Stimulated activated naive CD8-positive, alpha-beta T cell treated with anti-CD3 and anti-CD28 coated beads, Interleukin-15, Interleukin-2, amounts not matched to agents 100 ng/mL and 50 ng/mL, for 24 hours (primary cell): Measurements from ENCODE around the gene SEC61B.
"Not testable (repeated sequence)": the region's sequence is repeated elsewhere in the genome, so short reads cannot be mapped to it uniquely, and the experiment has no call there.

Experiments used
- H3K27ac Mint-ChIP-seq: one replicate; pipeline ENCODE4 v1.8.0; 2021; ENCODE audit warnings: mild to moderate bottlenecking, mixed read lengths
- H3K27me3 Mint-ChIP-seq: one replicate; pipeline ENCODE4 v1.8.0; 2021; ENCODE audit warnings: mixed read lengths
- H3K36me3 Mint-ChIP-seq: one replicate; pipeline ENCODE4 v1.8.0; 2021; ENCODE audit warnings: low read depth, mixed read lengths
- H3K4me1 Mint-ChIP-seq: one replicate; pipeline ENCODE4 v1.8.0; 2021; ENCODE audit warnings: low read depth, mixed read lengths
- H3K4me3 Mint-ChIP-seq: one replicate; pipeline ENCODE4 v1.8.0; 2021; ENCODE audit warnings: mild to moderate bottlenecking, mixed read lengths
- H3K9me3 Mint-ChIP-seq: one replicate; pipeline ENCODE4 v1.8.0; 2021; ENCODE audit warnings: mixed read lengths

SEC61B gene

DNA sequence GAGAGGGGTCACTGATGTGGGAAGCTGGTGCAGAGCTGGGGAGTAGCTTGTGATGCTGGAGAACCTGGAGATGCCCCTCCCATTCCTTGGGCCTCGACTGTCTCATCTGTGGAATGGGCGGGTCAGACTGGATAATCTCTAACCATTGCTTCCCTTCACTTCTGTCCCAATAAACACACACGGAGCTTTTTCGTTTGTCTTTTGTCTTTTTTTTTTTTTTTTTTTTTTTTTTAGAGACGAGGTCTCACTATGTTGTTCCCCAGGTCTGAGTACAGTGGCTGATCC lies 36.8 kb upstream of the SEC61B start:
- Mint-ChIP-seq H3K27me3 (no peaks in the 10 kb centered on the region), H3K4me3 (no peak overlapping the region), H3K4me1 (peaks cover 60% of the 10 kb centered on the region), H3K27ac (no peak overlapping the region), H3K36me3 (no peaks in the 10 kb centered on the region), H3K9me3 (no peaks in the 10 kb centered on the region)

DNA sequence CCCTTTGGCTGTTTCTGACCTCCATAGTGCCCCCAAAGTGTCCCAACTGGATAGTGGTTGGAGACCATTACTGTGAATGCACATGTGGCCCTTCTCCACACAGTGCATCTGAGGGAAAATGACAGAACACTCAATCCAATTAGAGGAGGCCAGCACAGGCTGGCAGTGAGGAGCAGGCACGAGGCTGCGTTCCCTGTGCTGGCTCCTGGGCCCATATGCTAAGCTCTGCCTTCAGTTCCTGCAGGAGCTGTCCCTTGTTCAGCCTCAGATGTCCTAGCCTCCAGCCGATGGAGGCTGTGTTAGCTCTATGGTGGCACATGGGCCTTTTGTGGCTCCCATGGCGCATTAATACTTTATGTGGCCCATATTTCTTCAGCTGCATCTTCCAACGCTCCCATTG lies 36.1 kb upstream of the SEC61B start:
- Mint-ChIP-seq H3K27ac (no peak overlapping the region), H3K36me3 (no peaks in the 10 kb centered on the region), H3K9me3 (no peaks in the 10 kb centered on the region), H3K4me3 (no peak overlapping the region), H3K4me1 (peaks cover 54% of the 10 kb centered on the region), H3K27me3 (peaks cover under 1% of the 10 kb centered on the region)

DNA sequence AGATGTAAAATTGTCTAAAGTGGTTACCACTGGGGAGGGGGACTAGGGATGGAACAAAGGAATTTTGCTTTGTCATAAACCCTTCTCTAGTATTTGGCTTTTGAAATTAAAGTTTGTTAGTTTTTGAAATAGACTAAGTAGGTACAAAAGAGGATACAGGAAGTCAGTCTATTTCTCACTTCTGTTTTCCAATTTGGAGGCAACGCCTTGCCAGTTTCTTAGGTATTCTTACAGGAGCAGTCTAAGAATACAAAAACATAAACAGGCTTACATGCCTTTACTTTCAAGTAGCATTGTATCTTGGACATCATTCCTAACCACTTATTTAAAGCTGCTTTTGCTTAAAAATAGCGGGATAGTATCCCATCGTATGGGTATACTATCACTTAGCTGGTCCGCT lies 34.8 kb upstream of the SEC61B start:
- H3K27ac Mint-ChIP-seq, result no peak overlapping the region
- peaks cover 5% of the 10 kb centered on the region for H3K27me3 Mint-ChIP-seq
- no peaks in the 10 kb centered on the region for H3K9me3 Mint-ChIP-seq
- no peaks in the 10 kb centered on the region for H3K36me3 Mint-ChIP-seq
- peaks cover 40% of the 10 kb centered on the region for H3K4me1 Mint-ChIP-seq
- H3K4me3 Mint-ChIP-seq, result no peak overlapping the region

DNA sequence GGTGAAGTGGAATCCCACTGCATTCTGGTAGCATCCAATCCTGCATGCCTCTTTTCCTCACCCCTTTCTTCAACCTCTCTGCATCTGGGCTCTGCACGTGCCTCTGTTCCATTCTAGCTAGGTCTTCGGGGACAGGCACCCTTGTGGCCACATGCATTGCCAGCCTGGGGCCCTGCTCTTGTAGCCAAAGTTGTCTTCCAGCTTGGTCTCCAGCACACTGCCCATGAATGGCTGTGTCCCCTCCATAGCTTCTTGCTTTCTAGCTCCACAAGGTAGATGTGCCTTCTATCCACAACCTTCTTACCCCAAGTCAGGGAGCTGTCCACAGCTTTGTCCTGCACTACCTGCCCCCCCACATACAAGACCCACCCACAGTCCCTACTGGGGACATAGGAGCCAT lies 32.9 kb upstream of the SEC61B start:
- H3K27ac Mint-ChIP-seq, result no peak overlapping the region
- H3K4me3 Mint-ChIP-seq, result no peak overlapping the region
- H3K27me3 Mint-ChIP-seq, result peaks cover 11% of the 10 kb centered on the region
- peaks cover 30% of the 10 kb centered on the region for H3K4me1 Mint-ChIP-seq
- no peaks in the 10 kb centered on the region for H3K36me3 Mint-ChIP-seq
- no peaks in the 10 kb centered on the region for H3K9me3 Mint-ChIP-seq

DNA sequence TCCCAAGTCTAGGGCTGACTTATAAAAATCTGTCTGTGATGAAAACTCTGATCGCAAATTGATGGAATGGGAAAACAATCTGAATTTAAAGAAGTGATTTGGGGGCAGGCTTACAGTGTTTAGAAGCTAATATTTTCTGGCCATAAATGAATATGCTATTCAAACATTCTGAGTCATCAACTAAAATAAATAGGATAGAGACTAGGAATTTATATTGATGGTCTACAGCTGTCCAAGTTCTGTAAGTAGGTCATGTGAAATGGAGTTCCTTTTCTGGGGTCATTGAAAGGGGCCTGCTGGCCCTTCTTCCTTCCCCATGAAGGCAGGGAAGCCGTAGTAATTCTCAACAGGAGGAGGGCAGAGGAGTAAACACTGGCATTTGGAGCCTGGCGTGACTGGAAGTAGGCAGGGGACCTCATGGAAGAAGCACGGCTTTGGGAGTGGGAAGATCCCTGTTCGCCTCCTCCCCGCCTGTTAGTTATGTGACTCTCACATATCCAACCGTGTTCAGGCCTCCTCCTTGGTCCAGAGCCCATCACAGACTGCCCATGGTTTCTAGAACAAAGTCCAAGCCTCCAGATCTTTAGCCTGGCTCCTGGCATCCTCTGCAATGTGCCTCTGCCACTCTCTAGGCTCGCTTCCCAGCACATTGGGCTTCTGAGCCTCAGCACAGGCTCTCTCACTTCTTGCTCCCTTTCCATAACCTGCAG lies 32.0 kb upstream of the SEC61B start:
- H3K4me3 Mint-ChIP-seq, result no peak overlapping the region
- H3K9me3 Mint-ChIP-seq, result no peaks in the 10 kb centered on the region
- H3K4me1 Mint-ChIP-seq, result peaks cover 21% of the 10 kb centered on the region
- H3K36me3 Mint-ChIP-seq, result no peaks in the 10 kb centered on the region
- no peak overlapping the region for H3K27ac Mint-ChIP-seq
- peaks cover 11% of the 10 kb centered on the region for H3K27me3 Mint-ChIP-seq

DNA sequence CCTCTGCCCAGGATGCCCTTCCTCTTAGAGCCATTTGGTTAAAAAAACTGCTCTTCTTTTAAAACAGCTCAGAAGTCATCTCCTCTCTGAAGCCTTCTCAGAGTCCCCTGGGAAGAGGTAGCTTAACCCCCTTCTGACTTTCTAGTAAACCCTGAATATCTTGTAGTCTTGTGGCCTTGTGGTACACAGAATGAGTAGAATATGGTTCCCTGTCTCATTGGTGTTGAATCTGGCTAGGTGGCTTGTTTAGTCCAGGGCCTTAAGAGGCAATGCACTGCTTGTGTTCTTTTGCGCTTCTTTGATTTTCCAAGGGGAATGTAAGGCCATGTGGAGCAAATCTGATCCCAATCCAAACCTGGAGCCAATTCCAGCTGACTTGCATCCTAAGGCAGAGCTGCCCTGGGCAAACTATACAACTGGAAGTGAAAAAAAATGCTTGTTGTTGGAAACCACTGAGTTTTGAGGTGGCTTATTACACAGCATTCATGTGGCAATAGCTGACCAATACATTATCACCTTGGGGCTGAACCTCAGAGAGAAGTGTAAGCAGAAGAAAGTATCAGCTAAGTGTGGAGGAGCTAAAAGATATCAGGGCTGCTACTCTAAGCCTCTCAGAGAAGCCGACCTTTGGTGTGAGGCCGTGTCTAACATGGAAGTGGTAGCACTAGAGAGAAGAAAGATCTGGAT lies 31.3 kb upstream of the SEC61B start:
- Mint-ChIP-seq H3K9me3 (no peaks in the 10 kb centered on the region), H3K4me3 (no peak overlapping the region), H3K27me3 (peaks cover 11% of the 10 kb centered on the region), H3K4me1 (peaks cover 16% of the 10 kb centered on the region), H3K36me3 (no peaks in the 10 kb centered on the region), H3K27ac (no peak overlapping the region)

DNA sequence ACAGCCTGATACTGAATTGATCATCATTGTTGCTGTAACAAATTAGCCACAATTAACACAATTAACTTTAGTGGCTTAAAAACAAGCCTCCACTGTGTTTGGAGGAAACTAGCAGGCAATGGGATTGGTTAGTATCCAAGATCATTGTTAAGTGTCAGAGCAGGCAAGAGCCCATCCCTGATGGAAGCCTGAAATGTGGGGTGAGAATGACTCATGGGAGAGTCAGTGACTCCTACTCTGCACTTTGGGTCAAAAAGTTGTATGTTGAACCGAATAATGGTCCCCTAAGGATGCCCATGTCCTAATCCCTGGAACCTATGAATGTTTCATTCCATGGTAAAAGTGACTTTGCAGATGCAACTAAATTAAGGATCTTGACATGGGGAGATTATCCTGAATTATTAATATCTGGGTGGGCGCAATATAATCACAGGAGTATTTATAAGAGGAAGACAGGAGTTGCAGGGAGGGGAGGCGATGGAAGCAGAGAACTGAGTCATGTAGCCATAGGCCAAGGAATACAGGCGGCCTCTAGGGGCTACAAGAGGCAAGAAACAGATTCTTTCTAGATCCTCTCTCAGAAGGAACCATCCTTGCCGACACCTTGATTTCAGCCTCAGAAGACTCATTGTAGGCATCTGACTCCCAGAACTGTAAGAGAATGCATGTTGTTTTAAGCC lies 29.2 kb upstream of the SEC61B start:
- no peak overlapping the region for H3K4me3 Mint-ChIP-seq
- no peaks in the 10 kb centered on the region for H3K36me3 Mint-ChIP-seq
- H3K27ac Mint-ChIP-seq, result no peak overlapping the region
- H3K27me3 Mint-ChIP-seq, result peaks cover 11% of the 10 kb centered on the region
- H3K9me3 Mint-ChIP-seq, result no peaks in the 10 kb centered on the region
- peaks cover 10% of the 10 kb centered on the region for H3K4me1 Mint-ChIP-seq

DNA sequence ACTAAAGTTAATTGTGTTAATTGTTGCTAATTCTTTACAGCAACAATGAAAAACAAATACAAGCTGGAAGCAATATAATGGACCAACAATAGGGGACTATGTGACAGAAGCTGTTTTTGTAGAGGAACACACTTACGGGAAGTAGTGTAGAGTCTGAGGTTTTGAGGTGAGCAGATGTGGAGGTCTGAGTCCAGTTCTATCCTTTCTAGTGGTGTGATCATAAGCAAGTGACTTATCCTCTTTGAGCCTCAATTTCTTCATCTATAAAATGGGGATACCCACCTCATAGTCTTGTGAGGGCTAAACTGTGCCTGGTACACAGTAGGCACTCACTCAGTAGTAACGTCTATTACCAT lies 28.6 kb upstream of the SEC61B start:
- Mint-ChIP-seq H3K9me3 (no peaks in the 10 kb centered on the region), H3K27ac (no peak overlapping the region), H3K4me1 (peaks cover 9% of the 10 kb centered on the region), H3K4me3 (no peak overlapping the region), H3K27me3 (peaks cover 11% of the 10 kb centered on the region), H3K36me3 (no peaks in the 10 kb centered on the region)

DNA sequence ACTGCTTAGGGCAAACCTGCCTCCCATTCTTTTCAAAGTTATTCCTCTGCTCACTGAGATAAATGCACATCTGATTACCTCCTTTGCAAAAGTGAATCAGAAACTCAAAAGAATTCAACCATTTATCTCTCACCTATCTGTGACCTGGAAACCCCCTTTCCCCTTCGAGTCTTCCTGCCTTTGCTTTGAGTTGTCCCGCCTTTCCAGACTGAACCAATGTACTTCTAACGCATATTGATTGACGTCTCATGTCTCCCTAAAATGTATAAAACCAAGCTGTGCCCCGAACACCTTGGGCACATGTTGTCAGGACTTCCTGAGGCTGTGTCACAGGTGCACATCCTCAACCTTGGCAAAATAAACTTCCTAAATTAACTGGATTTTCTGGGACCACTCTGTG lies 25.6 kb upstream of the SEC61B start:
- not testable (repeated sequence) for H3K4me3 Mint-ChIP-seq, H3K27ac Mint-ChIP-seq, H3K4me1 Mint-ChIP-seq, H3K27me3 Mint-ChIP-seq, H3K9me3 Mint-ChIP-seq, H3K36me3 Mint-ChIP-seq

DNA sequence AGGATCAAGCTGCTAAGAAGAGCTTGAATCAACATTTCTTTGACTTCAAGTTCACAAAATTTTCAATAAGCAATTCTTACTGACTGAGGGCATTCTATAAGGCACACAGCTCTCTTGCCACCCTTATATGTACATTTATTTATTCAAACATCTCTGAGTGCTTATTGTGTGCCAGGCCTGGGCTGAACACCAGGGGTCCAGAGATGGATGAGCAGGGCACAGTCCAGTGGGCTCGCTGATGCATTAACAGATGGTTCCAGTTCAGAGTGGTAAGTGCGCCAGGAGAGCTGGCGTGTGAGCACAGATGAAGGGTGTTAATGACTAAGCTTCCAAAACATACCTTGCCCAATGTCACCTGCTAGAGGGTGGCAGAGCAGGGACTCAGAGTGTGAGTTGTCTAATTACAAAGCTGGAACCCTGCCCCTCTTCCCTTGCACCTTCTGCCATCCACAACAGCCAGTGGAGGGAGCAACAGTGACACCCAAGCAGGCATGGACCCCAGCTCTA lies 24.9 kb upstream of the SEC61B start:
- Mint-ChIP-seq H3K27ac (no peak overlapping the region), H3K4me1 (peaks cover 9% of the 10 kb centered on the region), H3K36me3 (no peaks in the 10 kb centered on the region), H3K27me3 (peaks cover 7% of the 10 kb centered on the region), H3K9me3 (no peaks in the 10 kb centered on the region), H3K4me3 (no peak overlapping the region)

DNA sequence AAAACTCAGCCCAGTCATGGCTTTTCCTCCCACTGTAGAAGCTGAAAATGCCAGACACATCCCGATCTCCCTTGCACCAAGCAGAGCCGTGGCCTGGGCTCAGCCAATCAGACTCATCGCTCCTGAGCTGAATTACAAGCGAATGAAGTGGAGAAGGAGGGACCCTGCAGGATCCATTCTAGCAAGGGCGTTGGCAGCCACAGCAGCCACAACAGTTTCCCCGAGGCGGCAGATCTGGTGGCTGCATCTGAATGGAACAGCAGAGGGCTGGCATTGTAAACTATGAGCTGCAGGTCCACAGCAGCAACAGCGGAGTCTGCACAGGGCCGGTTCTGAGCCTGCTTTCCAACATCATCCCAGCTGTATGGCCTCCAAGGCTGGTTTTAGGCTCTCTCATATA lies 24.1 kb upstream of the SEC61B start:
- Mint-ChIP-seq H3K27me3 (peaks cover 2% of the 10 kb centered on the region), H3K9me3 (no peaks in the 10 kb centered on the region), H3K27ac (no peak overlapping the region), H3K4me3 (no peak overlapping the region), H3K4me1 (peaks cover 7% of the 10 kb centered on the region), H3K36me3 (no peaks in the 10 kb centered on the region)

DNA sequence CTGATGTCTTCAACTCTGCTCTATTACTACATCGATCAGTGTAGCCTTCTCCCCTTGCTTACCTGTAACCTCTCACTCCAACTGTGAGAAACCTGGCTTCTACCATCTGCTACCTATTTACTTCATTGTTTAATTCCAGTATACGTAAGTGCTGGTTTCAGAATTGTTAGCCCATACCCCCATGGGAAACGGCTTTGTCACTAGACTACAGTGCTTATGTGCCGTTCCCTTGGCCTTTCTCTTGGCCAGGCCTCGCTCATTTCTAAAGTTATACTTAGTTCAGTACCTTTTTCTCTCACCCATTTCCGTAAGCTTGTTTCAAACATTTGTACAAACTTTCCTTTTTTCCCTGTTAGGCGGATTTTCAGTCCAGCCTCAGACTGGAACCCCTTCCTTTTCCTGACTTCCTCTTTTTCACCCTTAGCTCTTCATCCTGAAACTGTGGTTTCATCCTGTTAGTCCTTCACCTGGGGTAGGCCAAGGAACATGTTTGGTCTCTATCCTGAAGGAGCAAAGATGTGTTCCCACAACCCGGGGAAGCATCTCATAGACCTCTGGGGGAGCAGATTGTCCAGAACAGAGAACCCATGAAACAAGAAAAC lies 22.0 kb upstream of the SEC61B start:
- no peak overlapping the region for H3K4me3 Mint-ChIP-seq
- no peaks in the 10 kb centered on the region for H3K36me3 Mint-ChIP-seq
- H3K27ac Mint-ChIP-seq, result no peak overlapping the region
- no peaks in the 10 kb centered on the region for H3K27me3 Mint-ChIP-seq
- no peaks in the 10 kb centered on the region for H3K9me3 Mint-ChIP-seq
- H3K4me1 Mint-ChIP-seq, result no peaks in the 10 kb centered on the region

DNA sequence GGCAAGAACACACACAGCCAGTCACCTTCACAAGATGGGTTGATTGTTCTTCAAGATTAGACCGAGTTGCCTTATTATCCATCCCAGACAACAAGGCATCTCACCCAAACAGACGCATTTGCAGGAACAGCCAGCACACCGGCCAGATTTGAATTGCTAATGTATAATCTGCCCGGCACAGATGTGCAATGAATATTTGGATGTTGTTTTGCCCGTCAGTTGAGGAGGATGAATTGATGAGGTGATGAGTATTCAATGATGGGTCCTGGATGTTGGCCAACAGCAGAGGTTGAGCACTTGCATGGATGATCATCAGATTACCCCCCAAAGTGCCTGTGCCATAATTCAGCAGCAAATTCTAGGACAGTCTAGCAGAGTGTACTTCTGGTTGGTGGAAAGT lies 20.5 kb upstream of the SEC61B start:
- Mint-ChIP-seq H3K27me3 (peaks cover 3% of the 10 kb centered on the region), H3K4me1 (no peaks in the 10 kb centered on the region), H3K4me3 (no peak overlapping the region), H3K36me3 (no peaks in the 10 kb centered on the region), H3K27ac (no peak overlapping the region), H3K9me3 (no peaks in the 10 kb centered on the region)

DNA sequence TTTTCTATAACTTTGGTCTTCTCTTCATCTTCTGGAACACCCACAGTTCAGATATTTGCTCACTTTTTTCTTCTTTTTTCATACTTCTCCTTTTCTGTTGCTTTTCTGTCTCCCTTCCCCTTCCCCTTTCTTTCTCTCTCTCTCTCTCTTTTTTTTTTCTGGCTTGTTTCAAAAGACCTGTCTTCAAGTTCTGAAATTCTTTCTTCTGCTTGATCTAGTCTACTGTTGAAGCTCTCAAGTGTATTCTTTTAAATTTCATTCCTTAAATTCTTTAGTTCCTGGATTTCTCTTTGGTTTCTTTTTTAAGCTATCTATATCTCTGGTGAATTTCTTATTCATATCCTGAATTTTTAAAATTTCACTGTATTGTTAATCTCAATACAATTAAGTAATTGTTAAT lies 11.5 kb upstream of the SEC61B start:
- peaks cover 9% of the 10 kb centered on the region for H3K9me3 Mint-ChIP-seq
- no peak overlapping the region for H3K27ac Mint-ChIP-seq
- H3K4me1 Mint-ChIP-seq, result peaks cover 8% of the 10 kb centered on the region
- H3K36me3 Mint-ChIP-seq, result peaks cover 12% of the 10 kb centered on the region
- H3K27me3 Mint-ChIP-seq, result peaks cover 5% of the 10 kb centered on the region
- H3K4me3 Mint-ChIP-seq, result no peak overlapping the region

DNA sequence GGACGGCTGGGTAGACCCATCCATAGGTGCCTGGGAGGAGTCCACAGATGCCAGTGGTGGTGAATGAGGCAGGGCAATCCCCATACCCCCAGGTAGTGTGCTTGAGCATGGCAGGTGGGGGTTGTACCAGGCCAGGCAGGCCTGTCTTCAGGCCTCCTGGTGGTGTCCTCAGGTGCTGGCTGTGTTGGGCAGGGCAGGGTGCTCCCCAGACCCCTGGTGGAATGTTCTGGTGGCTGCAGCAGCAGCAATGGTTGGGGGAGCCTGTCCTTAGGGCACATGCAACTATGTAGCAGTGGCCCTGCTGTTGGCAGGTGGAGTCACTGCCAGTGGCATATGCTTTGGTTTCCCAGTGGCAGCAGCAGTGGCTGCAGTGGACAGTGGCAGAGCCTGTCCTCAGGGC lies 10.3 kb upstream of the SEC61B start:
- no peak overlapping the region for H3K27ac Mint-ChIP-seq
- peaks cover 9% of the 10 kb centered on the region for H3K4me1 Mint-ChIP-seq
- no peak overlapping the region for H3K4me3 Mint-ChIP-seq
- H3K27me3 Mint-ChIP-seq, result peaks cover 4% of the 10 kb centered on the region
- peaks cover 22% of the 10 kb centered on the region for H3K36me3 Mint-ChIP-seq
- H3K9me3 Mint-ChIP-seq, result peaks cover 9% of the 10 kb centered on the region
